HFFc6 (cell line): ENCODE results near the gene MYO15B. TPM values are rescaled to one million over a fixed set of nuclear protein-coding genes. Genes with fewer than 3 reads are reported as not detected.
"Not testable (repeated sequence)": the region's sequence is repeated elsewhere in the genome, so short reads cannot be mapped to it uniquely, and the experiment has no call there.

ENCODE experiments used
- DNase-seq: peaks from one replicate; pipeline ENCODE4 v3.0.0-alpha.2; 2018
- H3K27ac Mint-ChIP-seq: 2 replicates; pipeline ENCODE4 v1.8.0; 2020; ENCODE audit warnings: mild to moderate bottlenecking, mixed read lengths
- H3K27me3 Mint-ChIP-seq: 2 replicates; pipeline ENCODE4 v1.8.0; 2021; ENCODE audit warnings: mild to moderate bottlenecking, moderate library complexity, mixed read lengths; ENCODE audit not compliant: insufficient read depth
- H3K36me3 Mint-ChIP-seq: 2 replicates; pipeline ENCODE4 v1.8.0; 2021; ENCODE audit warnings: low read depth, mixed read lengths
- H3K4me1 Mint-ChIP-seq: 2 replicates; pipeline ENCODE4 v1.8.0; 2020; ENCODE audit warnings: low read depth, mixed read lengths
- H3K4me3 Mint-ChIP-seq: 2 replicates; pipeline ENCODE4 v1.8.0; 2020; ENCODE audit warnings: mild to moderate bottlenecking, moderate library complexity, mixed read lengths
- H3K9me3 Mint-ChIP-seq: 2 replicates; pipeline ENCODE4 v1.8.0; 2020; ENCODE audit warnings: mild to moderate bottlenecking, mixed read lengths
- CTCF ChIP-seq: fragments of 200-600 bp; sonication (generic); IDR thresholded peaks from 2 replicates; pipeline ENCODE4 v1.5.0; 2021; ENCODE audit warnings: antibody characterized with exemption, mild to moderate bottlenecking
- total RNA-seq, 6 experiments: library from RNA; stranded (reverse); fragmentation: NEBNext Ultra II Directional; extraction: Animal tissue kit (Norgen Biotek cat#: 25700); gene quantifications; 2 replicates in 1 of 6; 3 replicates in 5 of 6; pipeline ENCODE4 v1.2.3, GENCODE V29; 2021

The MYO15B gene
- total RNA-seq, 6 experiments from 2014 or later = 0.25 to 0.74 (median 0.41) TPM; not detected in 2

- no peak for DNase-seq
- Mint-ChIP-seq H3K27me3 (peaks cover 25% of the 10 kb centered on the region), H3K4me3 (no peak overlapping the region)
These were observed 3.5 kb downstream of the MYO15B start for GRCh38 chr17:75590849-75591721.

GRCh38 chr17:75591722-75592302 lies 4.2 kb downstream of the MYO15B start:
- no peak for DNase-seq
- no peak for TF ChIP-seq CTCF
- Mint-ChIP-seq H3K27me3 (peaks cover 20% of the 10 kb centered on the region), H3K9me3 (no peaks in the 10 kb centered on the region), H3K4me1 (no peaks in the 10 kb centered on the region), H3K4me3 (no peak overlapping the region), H3K36me3 (no peaks in the 10 kb centered on the region), H3K27ac (no peak overlapping the region)

More at GRCh38 chr17:75590849-75591721, 3.5 kb downstream of the MYO15B start:
- no peaks in the 10 kb centered on the region for H3K4me1 Mint-ChIP-seq
- no peaks in the 10 kb centered on the region for H3K9me3 Mint-ChIP-seq
- no peak for TF ChIP-seq CTCF
- H3K27ac Mint-ChIP-seq = no peak overlapping the region
- no peaks in the 10 kb centered on the region for H3K36me3 Mint-ChIP-seq

GRCh38 chr17:75592348-75593020 lies 4.9 kb downstream of the MYO15B start:
- no peak for DNase-seq
- Mint-ChIP-seq H3K27ac (no peak overlapping the region), H3K4me3 (no peak overlapping the region), H3K9me3 (no peaks in the 10 kb centered on the region), H3K27me3 (peaks cover 13% of the 10 kb centered on the region), H3K4me1 (no peaks in the 10 kb centered on the region), H3K36me3 (no peaks in the 10 kb centered on the region)
- no peak for TF ChIP-seq CTCF

- H3K4me3 Mint-ChIP-seq, H3K36me3 Mint-ChIP-seq, H3K4me1 Mint-ChIP-seq, DNase-seq, H3K27ac Mint-ChIP-seq, H3K9me3 Mint-ChIP-seq: not testable (repeated sequence)
- H3K27me3 Mint-ChIP-seq = peaks cover 18% of the 10 kb centered on the region
These were observed 5.8 kb downstream of the MYO15B start for GRCh38 chr17:75593430-75593829.

GRCh38 chr17:75594499-75595283 lies 7.1 kb downstream of the MYO15B start:
- peaks cover 18% of the 10 kb centered on the region for H3K27me3 Mint-ChIP-seq
- H3K9me3 Mint-ChIP-seq = no peaks in the 10 kb centered on the region
- H3K36me3 Mint-ChIP-seq = no peaks in the 10 kb centered on the region
- H3K27ac Mint-ChIP-seq = no peak overlapping the region
- no peak overlapping the region for H3K4me3 Mint-ChIP-seq
- TF ChIP-seq CTCF = no peak
- no peak for DNase-seq
- H3K4me1 Mint-ChIP-seq = no peaks in the 10 kb centered on the region
